ENCODE results near the gene ANKRD2. TPM values are rescaled to one million over a fixed set of nuclear protein-coding genes. Genes with fewer than 3 reads are reported as not detected.

ANKRD2 gene
- total RNA-seq, 2 experiments from 2014 or later = 0.26 TPM; not detected in 1

Other genes starting within 250 kb of the ANKRD2 start
- 10 to 100 TPM; 10.0 to 10.4 TPM for gene FRAT2, start 238.1 kb upstream of the ANKRD2 start, total RNA-seq
- 10 to 100 TPM; 30.9 to 35.6 TPM for gene RRP12, start 171.4 kb upstream of the ANKRD2 start, total RNA-seq
- 100 to 1,000 TPM; 517 to 529 TPM for gene PGAM1, start 146.6 kb upstream of the ANKRD2 start, total RNA-seq
- 10 to 100 TPM; 47.1 to 48.2 TPM for gene EXOSC1, start 126.8 kb upstream of the ANKRD2 start, total RNA-seq
- 10 to 100 TPM; 35.8 to 36.2 TPM for gene ZDHHC16, start 126.6 kb upstream of the ANKRD2 start, total RNA-seq
- gene MMS19, start 74.4 kb upstream of the ANKRD2 start, total RNA-seq = 10 to 100 TPM; 71.7 to 73.3 TPM
- 1 to 10 TPM in 1 of 2 experiments, under 1 TPM in 1; 0.58 to 1.1 TPM for gene UBTD1, start 73.9 kb upstream of the ANKRD2 start, total RNA-seq
- not detected for gene HOGA1, start 11.6 kb downstream of the ANKRD2 start, total RNA-seq
- not detected for gene C10orf62, start 16.9 kb downstream of the ANKRD2 start, total RNA-seq
- 1 to 10 TPM; 1.1 to 1.2 TPM for gene MORN4, start 60.7 kb downstream of the ANKRD2 start, total RNA-seq
- 1 to 10 TPM; 8.9 to 9.5 TPM for gene PI4K2A, start 67.9 kb downstream of the ANKRD2 start, total RNA-seq
- 1 to 10 TPM; 1.1 to 1.7 TPM for gene AVPI1, start 114.5 kb downstream of the ANKRD2 start, total RNA-seq
- 1 to 10 TPM; 2.2 to 2.4 TPM for gene MARVELD1, start 141.0 kb downstream of the ANKRD2 start, total RNA-seq
- 10 to 100 TPM; 23.8 to 27.3 TPM for gene ZFYVE27, start 164.3 kb downstream of the ANKRD2 start, total RNA-seq
- under 1 TPM; 0.24 to 0.42 TPM for gene SFRP5, start 199.2 kb downstream of the ANKRD2 start, total RNA-seq

Measured in activated CD8-positive, alpha-beta T cell treated with anti-CD3 and anti-CD28 coated beads, Interleukin-2, amount 10 ng/mL, durations not matched to agents 7 days and 5 days (primary cell).